SK-N-SH treated with all-trans-retinoic acid at 6 μM for 48 hours (cell line): ENCODE results near the gene ZSWIM5.

Experiments
- ATAC-seq: fragments of 200-7000 bp; cut with Tn5 transposase; 3 replicates; pipeline ENCODE4 v1.9.1; 2020; ENCODE audit warnings: mild to moderate bottlenecking, moderate library complexity
- ARNTL ChIP-seq: fragments of 450-650 bp; formaldehyde crosslinking; IDR thresholded peaks from 2 replicates; pipeline ENCODE4 v1.5.0; 2020; ENCODE audit warnings: low read depth, mild to moderate bottlenecking, moderate library complexity, borderline replicate concordance
- BACH2 ChIP-seq: fragments of 250-450 bp; sonication (Bioruptor Pico); IDR thresholded peaks from 2 replicates; pipeline ENCODE4 v1.9.0; 2021; ENCODE audit warnings: mild to moderate bottlenecking, borderline replicate concordance
- CSDC2 ChIP-seq: fragments of 250-450 bp; sonication (Bioruptor Pico); IDR thresholded peaks from 2 replicates; pipeline ENCODE4 v1.5.0; 2020; ENCODE audit warnings: mild to moderate bottlenecking, moderate library complexity
- ESRRG ChIP-seq: fragments of 250-450 bp; sonication (Bioruptor Pico); IDR thresholded peaks from 2 replicates; pipeline ENCODE4 v1.6.1; 2021; ENCODE audit warnings: mild to moderate bottlenecking
- ISL1 ChIP-seq: fragments of 250-450 bp; sonication (Bioruptor Pico); IDR thresholded peaks from 2 replicates; pipeline ENCODE4 v2.1.2; 2022; ENCODE audit warnings: mild to moderate bottlenecking, moderate library complexity
- OSR1 ChIP-seq: fragments of 250-450 bp; sonication (Bioruptor Pico); IDR thresholded peaks from 2 replicates; pipeline ENCODE4 v1.8.0; 2022; ENCODE audit warnings: moderate library complexity, mild to moderate bottlenecking, inconsistent platforms
- PPARA ChIP-seq: fragments of 250-450 bp; sonication (Bioruptor Pico); IDR thresholded peaks from 2 replicates; pipeline ENCODE4 v1.5.0; 2020; ENCODE audit warnings: mild to moderate bottlenecking, borderline replicate concordance
- RARB ChIP-seq: fragments of 250-450 bp; sonication (Bioruptor Pico); IDR thresholded peaks from 2 replicates; pipeline ENCODE4 v1.8.0; 2021; ENCODE audit warnings: mild to moderate bottlenecking, moderate library complexity
- SNAI2 ChIP-seq: fragments of 250-450 bp; sonication (Bioruptor Pico); IDR thresholded peaks from 2 replicates; pipeline ENCODE4 v1.5.0; 2020; ENCODE audit warnings: mild to moderate bottlenecking, moderate library complexity
- TCF4 ChIP-seq: fragments of 250-450 bp; sonication (Bioruptor Pico); IDR thresholded peaks from 2 replicates; pipeline ENCODE4 v1.8.0; 2021; ENCODE audit warnings: mild to moderate bottlenecking, moderate library complexity, borderline replicate concordance
- TOX ChIP-seq: fragments of 250-450 bp; sonication (Bioruptor Pico); IDR thresholded peaks from 2 replicates; pipeline ENCODE4 v1.8.0; 2021; ENCODE audit warnings: mild to moderate bottlenecking, moderate library complexity, borderline replicate concordance
- ZC3H10 ChIP-seq: fragments of 250-450 bp; sonication (Bioruptor Pico); IDR thresholded peaks from 2 replicates; pipeline ENCODE4 v1.5.1; 2021; ENCODE audit warnings: mild to moderate bottlenecking, moderate library complexity
- ZFP3 ChIP-seq: fragments of 250-450 bp; sonication (Bioruptor Pico); IDR thresholded peaks from 2 replicates; pipeline ENCODE4 v1.5.0; 2020; ENCODE audit warnings: mild to moderate bottlenecking, moderate library complexity
- ZFP30 ChIP-seq: fragments of 450-650 bp; formaldehyde crosslinking; IDR thresholded peaks from 2 replicates; pipeline ENCODE4 v1.5.0; 2022; ENCODE audit warnings: mild to moderate bottlenecking, moderate library complexity
- ZNF565 ChIP-seq: fragments of 450-650 bp; formaldehyde crosslinking; conservative IDR thresholded peaks from 2 replicates; pipeline ENCODE4 v1.5.0; 2020; ENCODE audit warnings: low read depth, mild to moderate bottlenecking, moderate library complexity
- ZNF70 ChIP-seq: fragments of 450-650 bp; formaldehyde crosslinking; IDR thresholded peaks from 2 replicates; pipeline ENCODE4 v1.5.0; 2020; ENCODE audit warnings: mild to moderate bottlenecking, moderate library complexity
- ZNF8 ChIP-seq: fragments of 450-650 bp; formaldehyde crosslinking; IDR thresholded peaks from 2 replicates; pipeline ENCODE4 v1.5.0; 2020; ENCODE audit warnings: mild to moderate bottlenecking, moderate library complexity
- TF ChIP-seq, protein P1 (sequence below): fragments of 250-450 bp; sonication (Bioruptor Pico); IDR thresholded peaks from 2 replicates; pipeline ENCODE4 v1.8.0; 2020; ENCODE audit warnings: mild to moderate bottlenecking, moderate library complexity, borderline replicate concordance
- TF ChIP-seq, protein P2 (sequence below): fragments of 250-450 bp; sonication (Bioruptor Pico); IDR thresholded peaks from 2 replicates; pipeline ENCODE4 v1.8.0; 2021; ENCODE audit warnings: low read depth, mild to moderate bottlenecking, moderate library complexity, borderline replicate concordance
- TF ChIP-seq, protein P3 (sequence below): fragments of 250-450 bp; sonication (Bioruptor Pico); IDR thresholded peaks from 2 replicates; pipeline ENCODE4 v1.5.1; 2020; ENCODE audit warnings: low read depth, mild to moderate bottlenecking, moderate library complexity
- TF ChIP-seq, protein P4 (sequence below): fragments of 250-450 bp; sonication (Bioruptor Pico); IDR thresholded peaks from 2 replicates; pipeline ENCODE4 v1.5.0; 2020; ENCODE audit warnings: mild to moderate bottlenecking, moderate library complexity
- TF ChIP-seq, protein P5 (sequence below): fragments of 250-450 bp; sonication (Bioruptor Pico); IDR thresholded peaks from 2 replicates; pipeline ENCODE4 v1.5.1; 2021; ENCODE audit warnings: mild to moderate bottlenecking, moderate library complexity

Gene ZSWIM5

DNA sequence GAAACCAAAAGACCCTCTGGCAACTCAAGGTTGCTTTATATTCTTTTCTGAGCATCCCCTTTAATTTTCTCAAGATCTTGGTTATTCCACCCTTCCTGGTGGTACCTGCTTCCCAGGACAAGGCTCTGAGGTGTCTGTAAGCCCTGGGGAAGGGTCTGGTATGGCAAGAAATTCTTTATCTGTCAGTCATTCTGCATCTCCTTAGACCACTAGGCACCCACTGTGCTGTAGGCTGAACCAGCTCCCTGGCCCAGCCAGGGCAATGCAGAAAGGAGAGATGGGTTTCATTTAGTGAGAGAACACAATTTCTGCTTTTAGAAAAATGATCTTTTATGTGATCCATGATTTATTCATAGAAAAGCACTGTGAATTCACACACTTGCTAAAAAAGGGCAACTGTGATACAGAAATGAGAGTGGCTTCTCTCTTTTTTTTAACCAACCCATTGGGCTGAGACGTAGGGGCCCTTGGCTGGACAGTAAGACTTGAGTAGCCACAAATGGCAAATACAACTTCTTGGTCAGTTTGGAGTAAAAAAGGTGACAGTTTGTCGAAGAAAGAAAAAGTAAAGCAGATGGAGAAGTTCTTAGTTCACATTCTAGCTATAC, 190.2 kb downstream of the ZSWIM5 start:
- TF ChIP-seq ZNF8 (CRISPR knock-in tag): no peak
- no peak for TF ChIP-seq ARNTL (CRISPR knock-in tag)
- TF ChIP-seq ZNF70: no peak
- no peak for TF ChIP-seq RARB
- TF ChIP-seq ISL1: no peak
- TF ChIP-seq, protein P1, sequence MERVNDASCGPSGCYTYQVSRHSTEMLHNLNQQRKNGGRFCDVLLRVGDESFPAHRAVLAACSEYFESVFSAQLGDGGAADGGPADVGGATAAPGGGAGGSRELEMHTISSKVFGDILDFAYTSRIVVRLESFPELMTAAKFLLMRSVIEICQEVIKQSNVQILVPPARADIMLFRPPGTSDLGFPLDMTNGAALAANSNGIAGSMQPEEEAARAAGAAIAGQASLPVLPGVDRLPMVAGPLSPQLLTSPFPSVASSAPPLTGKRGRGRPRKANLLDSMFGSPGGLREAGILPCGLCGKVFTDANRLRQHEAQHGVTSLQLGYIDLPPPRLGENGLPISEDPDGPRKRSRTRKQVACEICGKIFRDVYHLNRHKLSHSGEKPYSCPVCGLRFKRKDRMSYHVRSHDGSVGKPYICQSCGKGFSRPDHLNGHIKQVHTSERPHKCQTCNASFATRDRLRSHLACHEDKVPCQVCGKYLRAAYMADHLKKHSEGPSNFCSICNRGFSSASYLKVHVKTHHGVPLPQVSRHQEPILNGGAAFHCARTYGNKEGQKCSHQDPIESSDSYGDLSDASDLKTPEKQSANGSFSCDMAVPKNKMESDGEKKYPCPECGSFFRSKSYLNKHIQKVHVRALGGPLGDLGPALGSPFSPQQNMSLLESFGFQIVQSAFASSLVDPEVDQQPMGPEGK (CRISPR knock-in tag): no peak
- TF ChIP-seq BACH2: no peak
- TF ChIP-seq, protein P2, sequence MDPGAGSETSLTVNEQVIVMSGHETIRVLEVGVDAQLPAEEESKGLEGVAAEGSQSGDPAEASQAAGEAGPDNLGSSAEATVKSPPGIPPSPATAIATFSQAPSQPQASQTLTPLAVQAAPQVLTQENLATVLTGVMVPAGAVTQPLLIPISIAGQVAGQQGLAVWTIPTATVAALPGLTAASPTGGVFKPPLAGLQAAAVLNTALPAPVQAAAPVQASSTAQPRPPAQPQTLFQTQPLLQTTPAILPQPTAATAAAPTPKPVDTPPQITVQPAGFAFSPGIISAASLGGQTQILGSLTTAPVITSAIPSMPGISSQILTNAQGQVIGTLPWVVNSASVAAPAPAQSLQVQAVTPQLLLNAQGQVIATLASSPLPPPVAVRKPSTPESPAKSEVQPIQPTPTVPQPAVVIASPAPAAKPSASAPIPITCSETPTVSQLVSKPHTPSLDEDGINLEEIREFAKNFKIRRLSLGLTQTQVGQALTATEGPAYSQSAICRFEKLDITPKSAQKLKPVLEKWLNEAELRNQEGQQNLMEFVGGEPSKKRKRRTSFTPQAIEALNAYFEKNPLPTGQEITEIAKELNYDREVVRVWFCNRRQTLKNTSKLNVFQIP (CRISPR knock-in tag): no peak
- no peak for TF ChIP-seq ZFP3 (CRISPR knock-in tag)
- TF ChIP-seq, protein P3, sequence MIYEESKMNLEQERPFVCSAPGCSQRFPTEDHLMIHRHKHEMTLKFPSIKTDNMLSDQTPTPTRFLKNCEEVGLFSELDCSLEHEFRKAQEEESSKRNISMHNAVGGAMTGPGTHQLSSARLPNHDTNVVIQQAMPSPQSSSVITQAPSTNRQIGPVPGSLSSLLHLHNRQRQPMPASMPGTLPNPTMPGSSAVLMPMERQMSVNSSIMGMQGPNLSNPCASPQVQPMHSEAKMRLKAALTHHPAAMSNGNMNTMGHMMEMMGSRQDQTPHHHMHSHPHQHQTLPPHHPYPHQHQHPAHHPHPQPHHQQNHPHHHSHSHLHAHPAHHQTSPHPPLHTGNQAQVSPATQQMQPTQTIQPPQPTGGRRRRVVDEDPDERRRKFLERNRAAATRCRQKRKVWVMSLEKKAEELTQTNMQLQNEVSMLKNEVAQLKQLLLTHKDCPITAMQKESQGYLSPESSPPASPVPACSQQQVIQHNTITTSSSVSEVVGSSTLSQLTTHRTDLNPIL (CRISPR knock-in tag): no peak
- no peak for TF ChIP-seq PPARA (CRISPR knock-in tag)
- TF ChIP-seq, protein P4, sequence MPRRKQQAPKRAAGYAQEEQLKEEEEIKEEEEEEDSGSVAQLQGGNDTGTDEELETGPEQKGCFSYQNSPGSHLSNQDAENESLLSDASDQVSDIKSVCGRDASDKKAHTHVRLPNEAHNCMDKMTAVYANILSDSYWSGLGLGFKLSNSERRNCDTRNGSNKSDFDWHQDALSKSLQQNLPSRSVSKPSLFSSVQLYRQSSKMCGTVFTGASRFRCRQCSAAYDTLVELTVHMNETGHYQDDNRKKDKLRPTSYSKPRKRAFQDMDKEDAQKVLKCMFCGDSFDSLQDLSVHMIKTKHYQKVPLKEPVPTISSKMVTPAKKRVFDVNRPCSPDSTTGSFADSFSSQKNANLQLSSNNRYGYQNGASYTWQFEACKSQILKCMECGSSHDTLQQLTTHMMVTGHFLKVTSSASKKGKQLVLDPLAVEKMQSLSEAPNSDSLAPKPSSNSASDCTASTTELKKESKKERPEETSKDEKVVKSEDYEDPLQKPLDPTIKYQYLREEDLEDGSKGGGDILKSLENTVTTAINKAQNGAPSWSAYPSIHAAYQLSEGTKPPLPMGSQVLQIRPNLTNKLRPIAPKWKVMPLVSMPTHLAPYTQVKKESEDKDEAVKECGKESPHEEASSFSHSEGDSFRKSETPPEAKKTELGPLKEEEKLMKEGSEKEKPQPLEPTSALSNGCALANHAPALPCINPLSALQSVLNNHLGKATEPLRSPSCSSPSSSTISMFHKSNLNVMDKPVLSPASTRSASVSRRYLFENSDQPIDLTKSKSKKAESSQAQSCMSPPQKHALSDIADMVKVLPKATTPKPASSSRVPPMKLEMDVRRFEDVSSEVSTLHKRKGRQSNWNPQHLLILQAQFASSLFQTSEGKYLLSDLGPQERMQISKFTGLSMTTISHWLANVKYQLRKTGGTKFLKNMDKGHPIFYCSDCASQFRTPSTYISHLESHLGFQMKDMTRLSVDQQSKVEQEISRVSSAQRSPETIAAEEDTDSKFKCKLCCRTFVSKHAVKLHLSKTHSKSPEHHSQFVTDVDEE: no peak
- TF ChIP-seq OSR1 (CRISPR knock-in tag): no peak
- TF ChIP-seq TOX: no peak
- TF ChIP-seq ZFP30 (CRISPR knock-in tag): no peak
- no peak for TF ChIP-seq CSDC2 (CRISPR knock-in tag)
- TF ChIP-seq ZNF565 (CRISPR knock-in tag): no peak
- TF ChIP-seq SNAI2: no peak
- no peak for ATAC-seq

DNA sequence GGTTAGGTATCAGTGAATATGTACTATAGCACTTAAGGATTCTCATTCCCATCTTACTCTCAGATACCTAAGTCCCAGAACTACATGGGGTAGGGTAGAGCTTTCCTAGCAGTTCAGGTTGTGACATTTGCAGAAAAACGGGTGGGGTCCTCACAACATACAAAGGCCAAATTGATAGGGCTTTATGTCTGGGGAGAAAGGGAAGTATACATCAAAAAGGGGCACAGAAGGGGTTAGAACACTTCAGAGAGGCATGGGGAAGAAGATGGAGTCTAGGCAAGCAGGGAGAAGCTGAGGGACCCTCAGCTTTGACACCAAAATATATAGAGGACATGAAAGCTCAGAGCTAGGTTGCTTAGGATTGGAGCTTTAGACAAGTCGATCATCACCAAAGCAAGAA, 190.7 kb downstream of the ZSWIM5 start:
- no peak for ATAC-seq
- no peak for TF ChIP-seq ZNF70
- no peak for TF ChIP-seq RARB
- TF ChIP-seq, protein P2 (CRISPR knock-in tag): no peak
- TF ChIP-seq ZFP3 (CRISPR knock-in tag): no peak
- TF ChIP-seq, protein P4: no peak
- TF ChIP-seq OSR1 (CRISPR knock-in tag): no peak
- no peak for TF ChIP-seq ZNF565 (CRISPR knock-in tag)
- no peak for TF ChIP-seq ESRRG (CRISPR knock-in tag)
- no peak for TF ChIP-seq ARNTL (CRISPR knock-in tag)
- no peak for TF ChIP-seq TOX
- no peak for TF ChIP-seq TCF4
- TF ChIP-seq BACH2: no peak
- no peak for TF ChIP-seq ZNF8 (CRISPR knock-in tag)
- no peak for TF ChIP-seq PPARA (CRISPR knock-in tag)
- TF ChIP-seq, protein P1 (CRISPR knock-in tag): no peak
- TF ChIP-seq ZFP30 (CRISPR knock-in tag): no peak
- TF ChIP-seq, protein P5, sequence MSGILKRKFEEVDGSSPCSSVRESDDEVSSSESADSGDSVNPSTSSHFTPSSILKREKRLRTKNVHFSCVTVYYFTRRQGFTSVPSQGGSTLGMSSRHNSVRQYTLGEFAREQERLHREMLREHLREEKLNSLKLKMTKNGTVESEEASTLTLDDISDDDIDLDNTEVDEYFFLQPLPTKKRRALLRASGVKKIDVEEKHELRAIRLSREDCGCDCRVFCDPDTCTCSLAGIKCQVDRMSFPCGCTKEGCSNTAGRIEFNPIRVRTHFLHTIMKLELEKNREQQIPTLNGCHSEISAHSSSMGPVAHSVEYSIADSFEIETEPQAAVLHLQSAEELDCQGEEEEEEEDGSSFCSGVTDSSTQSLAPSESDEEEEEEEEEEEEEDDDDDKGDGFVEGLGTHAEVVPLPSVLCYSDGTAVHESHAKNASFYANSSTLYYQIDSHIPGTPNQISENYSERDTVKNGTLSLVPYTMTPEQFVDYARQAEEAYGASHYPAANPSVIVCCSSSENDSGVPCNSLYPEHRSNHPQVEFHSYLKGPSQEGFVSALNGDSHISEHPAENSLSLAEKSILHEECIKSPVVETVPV (CRISPR knock-in tag): no peak
- no peak for TF ChIP-seq ZC3H10 (CRISPR knock-in tag)
- TF ChIP-seq ISL1: no peak
